PC-3 (cell line): ENCODE results near the gene ECEL1. TPM values are rescaled to one million over a fixed set of nuclear protein-coding genes. Genes with fewer than 3 reads are reported as not detected.

ENCODE experiments used
- ATAC-seq: fragments of 200-7000 bp; cut with Tn5 transposase; 2 replicates; pipeline ENCODE4 v1.9.1; 2020; ENCODE audit warnings: mild to moderate bottlenecking, moderate library complexity
- BruUV-seq: library from RNA; stranded (reverse); fragments of 400-500 nt; replicated peaks from 2 replicates; lab custom pipeline; 2021; lab: Mats Ljungman, UMichigan
- CTCF ChIA-PET: fragments of 300-600 bp; sonication (Branson Sonifier 250); formaldehyde crosslinking; loops from one replicate; lab custom pipeline; 2022; ENCODE audit warnings: antibody characterized with exemption; lab: Charles Lee
- POLR2A ChIA-PET: fragments of 300-600 bp; sonication (Branson Sonifier 250); formaldehyde crosslinking; loops from one replicate; lab custom pipeline; 2022; ENCODE audit warnings: antibody characterized with exemption; ENCODE audit not compliant: unreplicated experiment; lab: Charles Lee
- DNase-seq: peaks from one replicate; pipeline ENCODE4 v3.0.0-alpha.2; 2015
- H2AFZ ChIP-seq: fragments of 300-600 bp; sonication (generic); 2 replicates; pipeline ENCODE4 v1.6.0; 2016; ENCODE audit warnings: antibody characterized with exemption, low read length
- H3F3A ChIP-seq: fragments of 300-600 bp; sonication (generic); one replicate; pipeline ENCODE4 v1.6.0; 2017; ENCODE audit warnings: antibody characterized with exemption, low read length, control low read depth, mild to moderate bottlenecking; ENCODE audit not compliant: unreplicated experiment
- H3K27ac ChIP-seq: fragments of 300-600 bp; sonication (generic); 2 replicates; pipeline ENCODE4 v1.5.1; 2016; ENCODE audit warnings: mild to moderate bottlenecking, low read length
- H3K27me3 ChIP-seq: fragments of 300-600 bp; sonication (generic); 2 replicates; pipeline ENCODE4 v1.6.1; 2016; ENCODE audit warnings: low read length, mixed read lengths
- H3K36me3 ChIP-seq: fragments of 300-600 bp; sonication (generic); 2 replicates; pipeline ENCODE4 v1.6.1; 2016; ENCODE audit warnings: low read depth, mixed run types, low read length, mixed read lengths
- H3K4me1 ChIP-seq: fragments of 300-600 bp; sonication (generic); 2 replicates; pipeline ENCODE4 v1.5.1; 2016; ENCODE audit warnings: low read length; ENCODE audit not compliant: insufficient read depth
- H3K4me2 ChIP-seq: fragments of 300-600 bp; sonication (generic); 2 replicates; pipeline ENCODE4 v1.6.0; 2016; ENCODE audit warnings: low read length
- H3K4me3 ChIP-seq: fragments of 300-600 bp; sonication (generic); 2 replicates; pipeline ENCODE4 v1.5.1; 2016; ENCODE audit warnings: mild to moderate bottlenecking, low read length, mixed read lengths
- H3K79me2 ChIP-seq: fragments of 300-600 bp; sonication (generic); 2 replicates; pipeline ENCODE4 v1.6.1; 2017; ENCODE audit warnings: low read length, mixed read lengths
- H3K9ac ChIP-seq: fragments of 300-600 bp; sonication (generic); 2 replicates; pipeline ENCODE4 v1.6.0; 2016; ENCODE audit warnings: mild to moderate bottlenecking, low read length
- H3K9me2 ChIP-seq: fragments of 300-600 bp; sonication (generic); replicated peaks from 2 replicates; pipeline ENCODE4 v1.6.1; 2016; ENCODE audit warnings: mixed run types, low read length, mixed read lengths
- H3K9me3 ChIP-seq: fragments of 300-600 bp; sonication (generic); 2 replicates; pipeline ENCODE4 v1.6.1; 2016; ENCODE audit warnings: low read length, mixed read lengths
- H4K20me1 ChIP-seq: fragments of 300-600 bp; sonication (generic); 2 replicates; pipeline ENCODE4 v1.6.1; 2016; ENCODE audit warnings: low read length, mixed read lengths
- CTCF ChIP-seq: fragments of 300-600 bp; sonication (generic); conservative IDR thresholded peaks from 2 replicates; pipeline ENCODE4 v1.5.1; 2017; ENCODE audit warnings: antibody characterized with exemption, low read depth, mild to moderate bottlenecking, low read length
- EZH2 ChIP-seq: fragments of 300-600 bp; sonication (generic); IDR thresholded peaks from one replicate; pipeline ENCODE4 v1.6.1; 2017; ENCODE audit warnings: antibody characterized with exemption, mild to moderate bottlenecking, low read length; ENCODE audit not compliant: unreplicated experiment
- EZH2phosphoT487 ChIP-seq: fragments of 300-600 bp; sonication (generic); IDR thresholded peaks from 2 replicates; pipeline ENCODE4 v1.6.1; 2018; ENCODE audit warnings: mild to moderate bottlenecking, antibody characterized with exemption, low read length, borderline replicate concordance
- intact Hi-C: fragments of 100-400 bp; cut with micrococcal nuclease; formaldehyde crosslinking; loops from 2 replicates; pipeline ENCODE4 v1.9.0; 2023
- total RNA-seq: library from RNA; depleted of rRNA; stranded (reverse); fragments of >200 nt; gene quantifications from 2 replicates; pipeline ENCODE4 v1.2.3, GENCODE V29; 2014

ECEL1 gene
- total RNA-seq, 1 experiment from 2014 or later, result not detected

DNA sequence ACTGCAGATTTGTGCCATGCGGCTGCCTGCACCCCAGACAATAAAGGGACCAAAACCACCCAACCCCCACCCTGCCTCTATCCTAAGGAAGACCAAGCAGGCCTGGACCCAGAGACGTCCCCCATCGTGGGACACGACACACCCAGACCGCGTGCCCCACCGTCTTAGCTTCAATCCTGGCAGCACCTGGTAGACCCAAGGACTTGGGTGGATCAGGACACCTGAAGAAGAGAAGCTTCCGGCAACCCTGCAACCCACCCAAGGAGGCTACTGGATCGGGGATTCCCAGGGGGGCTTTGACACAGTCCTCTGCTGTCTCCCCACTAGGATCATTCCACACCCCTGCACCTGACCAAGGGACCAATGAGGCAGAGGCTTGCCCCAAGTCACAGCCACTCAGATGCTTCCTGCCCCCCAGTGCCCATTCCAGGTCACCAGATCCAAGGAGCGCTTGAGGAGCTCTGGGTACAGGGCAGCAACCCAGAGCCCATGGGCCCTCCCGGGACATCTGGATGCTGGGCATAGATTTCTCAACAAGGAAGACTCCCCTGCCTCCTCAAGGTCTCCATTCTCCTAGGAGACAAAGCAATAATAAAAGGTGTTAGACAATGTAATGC is 28.1 kb downstream of the ECEL1 start:
- ChIA-PET CTCF (no interaction called here), POLR2A (no interaction called here)
- Histone ChIP-seq H3F3A (no peaks in the 10 kb centered on the region), H4K20me1 (no peaks in the 10 kb centered on the region), H3K4me3 (no peak overlapping the region), H3K9ac (no peak overlapping the region), H3K9me2 (no peaks in the 10 kb centered on the region), H3K27ac (no peak overlapping the region), H3K79me2 (no peaks in the 10 kb centered on the region), H3K36me3 (no peaks in the 10 kb centered on the region), H3K27me3 (peaks cover 15% of the 10 kb centered on the region), H3K9me3 (no peaks in the 10 kb centered on the region), H3K4me2 (no peak overlapping the region), H3K4me1 (no peaks in the 10 kb centered on the region), H2AFZ (no peak overlapping the region)
- intact Hi-C loops, result no loop called here
- DNase-seq (no peak), ATAC-seq (no peak)
- no TSS peak for BruUV-seq
- TF ChIP-seq EZH2 (no peak), EZH2phosphoT487 (no peak), CTCF (no peak)

DNA sequence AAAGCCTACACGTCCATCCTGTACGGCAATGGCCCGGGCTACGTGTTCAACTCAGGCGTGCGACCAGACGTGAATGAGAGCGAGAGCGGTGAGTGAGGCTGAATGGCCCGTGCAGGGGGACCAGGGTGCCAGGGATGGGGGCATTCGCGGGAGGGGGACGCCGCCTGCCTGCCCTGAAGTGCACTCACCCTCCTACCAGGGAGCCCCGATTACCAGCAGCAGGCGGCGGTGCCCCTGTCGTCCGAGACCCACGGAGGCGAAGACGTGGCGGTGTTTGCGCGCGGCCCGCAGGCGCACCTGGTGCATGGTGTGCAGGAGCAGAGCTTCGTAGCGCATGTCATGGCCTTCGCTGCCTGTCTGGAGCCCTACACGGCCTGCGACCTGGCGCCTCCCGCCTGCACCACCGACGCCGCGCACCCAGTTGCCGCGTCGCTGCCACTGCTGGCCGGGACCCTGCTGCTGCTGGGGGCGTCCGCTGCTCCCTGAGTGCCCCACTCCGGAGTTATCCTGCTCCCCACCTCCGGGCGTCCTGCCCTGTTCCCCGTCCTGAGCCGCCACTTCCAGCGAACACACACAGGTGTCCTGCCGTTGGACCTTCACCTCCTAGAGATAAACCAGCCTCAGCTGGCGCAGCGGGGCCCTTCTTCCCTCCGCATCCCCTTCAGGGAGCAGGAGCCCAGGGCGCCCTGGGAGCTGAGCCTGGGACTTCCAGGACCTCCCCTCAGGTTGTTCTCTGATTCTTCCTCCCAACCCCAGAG is 28.8 kb downstream of the ECEL1 start:
- CTCF ChIA-PET, result no interaction called here
- Histone ChIP-seq H3K27me3 (peaks cover 15% of the 10 kb centered on the region), H3K4me1 (no peaks in the 10 kb centered on the region), H3K36me3 (no peaks in the 10 kb centered on the region), H3K9me3 (no peaks in the 10 kb centered on the region), H3K9ac (no peak overlapping the region), H3K27ac (no peak overlapping the region), H3K4me3 (no peak overlapping the region), H4K20me1 (no peaks in the 10 kb centered on the region), H3K9me2 (no peaks in the 10 kb centered on the region), H3F3A (no peaks in the 10 kb centered on the region), H2AFZ (no peak overlapping the region), H3K79me2 (no peaks in the 10 kb centered on the region), H3K4me2 (no peak overlapping the region)
- intact Hi-C loops, result no loop called here
- TF ChIP-seq CTCF, result no peak
- TF ChIP-seq EZH2phosphoT487, result no peak
- TF ChIP-seq EZH2, result no peak
- DNase-seq (no peak), ATAC-seq (no peak)
- POLR2A ChIA-PET, result no interaction called here
- no TSS peak for BruUV-seq

- Histone ChIP-seq H3K79me2 (no peaks in the 10 kb centered on the region), H3K9me3 (no peaks in the 10 kb centered on the region), H3K27ac (no peak overlapping the region), H3K9me2 (no peaks in the 10 kb centered on the region), H3K4me2 (no peak overlapping the region), H2AFZ (no peak overlapping the region), H3F3A (no peaks in the 10 kb centered on the region), H3K9ac (no peak overlapping the region), H3K4me1 (no peaks in the 10 kb centered on the region), H3K36me3 (no peaks in the 10 kb centered on the region), H3K4me3 (no peak overlapping the region), H3K27me3 (peaks cover 12% of the 10 kb centered on the region), H4K20me1 (no peaks in the 10 kb centered on the region)
- intact Hi-C loops, result no loop called here
- BruUV-seq, result no TSS peak
- DNase-seq (no peak), ATAC-seq (no peak)
- POLR2A ChIA-PET, result no interaction called here
- CTCF ChIA-PET, result no interaction called here
- TF ChIP-seq EZH2phosphoT487 (no peak), EZH2 (no peak), CTCF (no peak)
Measured at GRCh38 chr2:232458051-232458660, 29.5 kb downstream of the ECEL1 start.
